ENCODE measurements around the gene RAC2. TPM values are rescaled to one million over a fixed set of nuclear protein-coding genes. Genes with fewer than 3 reads are reported as not detected.

The RAC2 gene
- total RNA-seq: 47.1 and 55.3 TPM in 2 replicates

DNA sequence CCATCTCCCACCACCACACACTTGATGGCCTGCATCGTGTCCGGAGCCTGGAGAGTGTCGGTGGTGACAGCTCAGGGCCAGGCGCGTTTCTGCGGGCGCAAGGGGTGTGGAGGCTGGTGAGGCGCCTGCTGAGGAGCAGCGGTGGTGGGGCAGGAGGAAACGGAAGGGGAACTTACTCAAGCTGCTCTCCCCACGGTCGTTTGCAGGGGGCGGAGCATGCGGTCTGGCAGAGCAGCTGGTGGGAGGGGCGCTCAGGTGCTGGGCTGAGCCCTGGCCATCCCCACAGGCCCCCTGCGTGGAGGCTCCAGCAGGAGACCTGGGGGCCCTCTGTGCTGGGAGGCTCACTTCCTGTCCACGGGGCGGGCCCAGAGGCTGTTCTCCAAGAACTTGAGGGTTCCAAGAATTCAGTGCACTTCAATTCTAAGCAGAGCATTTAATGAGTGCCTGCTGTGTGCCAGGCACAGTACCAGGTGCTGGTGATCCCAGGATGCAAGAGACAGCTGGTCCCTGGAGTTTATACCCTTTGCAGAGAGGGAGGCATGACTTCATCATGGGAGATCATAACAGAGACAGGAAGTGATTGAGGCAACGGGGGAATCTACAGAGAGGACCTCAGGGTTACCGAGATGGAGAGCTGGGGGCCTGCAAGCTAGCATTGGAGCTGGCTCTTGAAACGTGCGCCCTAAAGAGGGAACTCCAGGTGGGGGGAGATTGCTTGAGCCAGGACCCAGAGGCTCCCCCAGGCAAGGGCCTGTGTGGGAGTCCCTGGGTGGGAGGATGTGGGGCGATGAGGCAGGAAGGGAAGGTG lies at the start of gene RAC2:
RAC2 (minus strand) TSS at position 156 of the 808 bp plus-strand sequence; CDS start at position 35, 121 bp downstream.

DNA sequence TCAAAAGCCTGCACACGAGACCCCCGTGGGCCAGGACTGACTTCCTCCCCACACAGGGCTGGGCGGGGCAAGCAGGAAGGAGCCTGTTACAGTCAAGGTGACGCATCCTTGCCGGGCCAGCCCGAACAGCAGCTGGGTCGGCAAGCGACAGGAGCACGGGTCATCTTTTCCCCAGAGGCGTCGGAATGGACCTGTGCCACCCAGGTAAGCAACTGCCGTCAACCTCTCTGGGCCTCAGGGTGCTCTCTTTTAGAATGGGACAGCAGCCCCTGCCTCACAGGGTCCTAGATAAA lies 38.3 kb upstream of the RAC2 start, which contains the start of gene CYTH4:
CYTH4 (plus strand) TSS at position 124 of the 293 bp plus-strand sequence; CDS start at position 186, 62 bp downstream.

DNA sequence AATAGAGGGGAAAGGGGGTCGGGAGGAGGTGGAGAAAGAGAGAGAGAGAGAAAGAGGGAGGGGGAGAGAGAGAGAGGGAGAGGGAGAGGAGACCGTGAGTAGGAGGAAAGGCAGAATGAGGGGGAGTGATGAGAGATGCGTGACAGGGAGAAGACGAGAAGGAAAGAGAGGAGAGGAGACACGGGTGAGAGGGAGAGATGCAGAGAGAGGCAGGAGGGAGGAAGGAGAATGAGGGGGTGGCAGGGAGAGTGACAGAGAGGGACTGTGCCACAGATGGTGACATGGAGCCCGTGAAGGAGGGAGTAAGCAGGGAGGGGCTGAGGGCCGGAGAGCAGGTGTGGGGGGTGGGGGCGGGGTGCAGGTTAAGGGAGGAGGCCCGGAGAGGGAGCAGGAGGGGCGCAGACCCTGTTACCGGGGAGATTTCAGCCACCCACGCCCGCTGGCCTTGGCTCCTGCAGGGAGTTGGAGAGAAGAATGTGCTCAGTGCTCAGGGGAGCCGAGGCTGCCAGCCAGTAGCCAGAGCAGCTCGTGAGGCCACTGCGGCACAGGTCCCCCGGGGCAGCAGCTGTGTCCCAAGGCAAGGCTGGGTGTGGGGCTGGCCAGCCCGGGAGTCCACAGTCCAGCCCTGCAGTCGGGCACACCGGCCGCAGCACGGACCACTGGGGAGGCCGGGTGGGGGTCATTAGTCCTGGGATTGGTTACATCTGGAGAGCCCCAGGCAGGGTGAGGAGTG lies 31.7 kb downstream of the RAC2 start, which contains the start of gene SSTR3:
SSTR3 (minus strand) TSS at position 304 of the 733 bp plus-strand sequence. CDS start 4,674 bp downstream, outside the sequence.

DNA sequence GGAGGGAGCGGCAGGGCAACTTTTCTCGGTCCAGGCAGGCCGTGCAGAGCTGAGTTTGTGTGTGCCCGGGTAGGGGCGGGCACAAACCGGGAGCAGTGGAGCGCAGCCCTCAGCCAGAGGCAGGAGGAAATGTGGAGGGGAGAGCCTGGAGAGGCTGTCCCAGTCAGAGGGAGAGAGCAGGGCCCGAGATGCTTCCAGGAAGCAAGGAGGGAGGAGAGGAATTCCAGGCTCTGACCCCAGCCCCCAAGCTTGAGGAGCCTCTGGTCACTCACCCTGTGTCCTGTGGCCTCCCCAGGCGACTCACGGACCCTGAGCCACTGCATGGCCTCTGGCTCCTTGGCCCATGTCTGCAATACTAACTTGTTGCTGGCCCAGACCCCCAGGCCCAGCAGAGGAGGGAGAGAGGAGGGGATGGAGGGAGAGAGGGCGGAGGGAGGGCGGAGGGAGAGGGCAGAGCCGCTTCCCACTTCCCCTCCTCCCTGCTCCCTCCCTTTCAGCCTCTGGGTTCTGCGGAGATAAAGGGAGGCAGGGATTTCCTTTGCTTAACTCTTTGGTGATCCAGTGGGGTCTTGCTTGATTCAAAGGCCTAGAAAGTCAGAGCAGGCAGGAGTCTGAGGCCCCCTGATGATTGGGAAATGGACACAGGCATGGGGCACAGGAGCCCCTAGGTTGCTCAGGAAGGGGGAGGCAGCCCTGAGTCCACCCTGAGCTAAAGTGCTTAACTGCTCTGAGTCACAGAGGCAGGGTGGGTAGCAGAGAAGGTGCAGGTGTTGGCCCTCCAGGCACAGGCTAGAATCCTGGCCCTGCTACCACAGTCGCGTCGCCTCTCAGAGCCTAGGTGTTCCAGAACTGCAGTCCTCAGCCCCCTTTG lies 55.9 kb downstream of the RAC2 start, which contains the start of gene C1QTNF6:
C1QTNF6 (minus strand) TSS at position 357 of the 871 bp plus-strand sequence; CDS start at position 323, 34 bp downstream.

Other genes starting within 250 kb of the RAC2 start
- gene TST, start 224.8 kb downstream of the RAC2 start, total RNA-seq: 42.5 and 44.3 TPM in 2 replicates
- gene MPST, start 224.5 kb downstream of the RAC2 start, total RNA-seq: 141 and 148 TPM in 2 replicates
- gene KCTD17, start 192.5 kb downstream of the RAC2 start, total RNA-seq: 29.8 and 30.5 TPM in 2 replicates
- gene TMPRSS6, start 134.6 kb downstream of the RAC2 start, total RNA-seq: not detected in 2 replicates
- 0.89 TPM in 1 of 2 replicates, not detected in the other for gene IL2RB, start 94.4 kb downstream of the RAC2 start, total RNA-seq
- gene C1QTNF6, start 56.0 kb downstream of the RAC2 start, total RNA-seq: 3.6 and 4.2 TPM in 2 replicates
- not detected in 2 replicates for gene SSTR3, start 31.8 kb downstream of the RAC2 start, total RNA-seq
- gene CYTH4, start 38.2 kb upstream of the RAC2 start, total RNA-seq: 0.15 and 0.17 TPM in 2 replicates
- gene ELFN2, start 183.2 kb upstream of the RAC2 start, total RNA-seq: 1.3 TPM in 2 replicates
- 0.15 TPM in 1 of 2 replicates, not detected in the other for gene MFNG, start 242.1 kb upstream of the RAC2 start, total RNA-seq